ENCODE results near the gene HOXD4.

DNA sequence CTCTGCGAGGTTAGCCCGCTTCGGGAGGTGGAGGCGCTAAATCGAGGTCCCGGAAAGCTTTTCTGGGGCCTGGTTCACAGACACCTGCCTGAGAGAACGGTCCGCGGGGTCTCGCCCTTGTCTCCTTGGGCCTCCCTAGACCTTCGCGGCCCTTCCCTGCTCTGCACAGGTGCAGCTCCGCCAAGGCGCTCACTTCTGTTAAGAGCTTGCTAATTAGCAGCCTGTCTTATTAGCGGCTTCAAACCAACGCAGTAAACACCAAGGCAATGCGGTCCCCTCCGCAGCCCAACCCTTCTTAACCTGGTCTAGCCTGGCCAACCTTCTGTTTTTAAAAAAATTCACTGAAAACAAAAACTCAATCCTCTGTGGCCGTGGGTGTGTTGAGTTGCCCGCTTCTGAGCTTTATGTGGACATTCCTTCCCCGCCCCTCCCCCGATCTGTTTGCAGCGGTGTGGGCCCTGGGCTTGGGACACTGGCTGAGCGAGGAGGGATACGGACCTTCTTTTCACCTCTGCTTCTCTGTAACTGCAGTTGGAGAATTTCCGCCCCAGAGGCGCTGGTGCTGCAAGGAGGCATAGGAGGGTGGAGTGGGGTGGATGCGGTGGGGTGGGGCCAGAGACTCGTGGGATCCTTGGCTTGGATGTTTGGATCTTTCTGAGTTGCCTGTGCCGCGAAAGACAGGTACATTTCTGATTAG is 3.4 kb upstream of the HOXD4 start:
- TF ChIP-seq, protein P1, sequence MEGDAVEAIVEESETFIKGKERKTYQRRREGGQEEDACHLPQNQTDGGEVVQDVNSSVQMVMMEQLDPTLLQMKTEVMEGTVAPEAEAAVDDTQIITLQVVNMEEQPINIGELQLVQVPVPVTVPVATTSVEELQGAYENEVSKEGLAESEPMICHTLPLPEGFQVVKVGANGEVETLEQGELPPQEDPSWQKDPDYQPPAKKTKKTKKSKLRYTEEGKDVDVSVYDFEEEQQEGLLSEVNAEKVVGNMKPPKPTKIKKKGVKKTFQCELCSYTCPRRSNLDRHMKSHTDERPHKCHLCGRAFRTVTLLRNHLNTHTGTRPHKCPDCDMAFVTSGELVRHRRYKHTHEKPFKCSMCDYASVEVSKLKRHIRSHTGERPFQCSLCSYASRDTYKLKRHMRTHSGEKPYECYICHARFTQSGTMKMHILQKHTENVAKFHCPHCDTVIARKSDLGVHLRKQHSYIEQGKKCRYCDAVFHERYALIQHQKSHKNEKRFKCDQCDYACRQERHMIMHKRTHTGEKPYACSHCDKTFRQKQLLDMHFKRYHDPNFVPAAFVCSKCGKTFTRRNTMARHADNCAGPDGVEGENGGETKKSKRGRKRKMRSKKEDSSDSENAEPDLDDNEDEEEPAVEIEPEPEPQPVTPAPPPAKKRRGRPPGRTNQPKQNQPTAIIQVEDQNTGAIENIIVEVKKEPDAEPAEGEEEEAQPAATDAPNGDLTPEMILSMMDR (IDR thresholded peaks at IDR 0.05; ENCODE audit: low read depth, low read length) = no peak
- no peak for TF ChIP-seq EZH2phosphoT487 (IDR thresholded peaks at IDR 0.05; ENCODE audit: low read depth)

Data from OCI-LY3 (cell line).